A549 treated with AZD9567 at 1 μM for 4 hours (cell line): Measurements from ENCODE around the gene SAMD9L. TPM values are rescaled to one million over a fixed set of nuclear protein-coding genes. Genes with fewer than 3 reads are reported as not detected.

ENCODE experiments used
- total RNA-seq: library from RNA; stranded (reverse); fragments of 200-300 nt; extraction: Qiagen RNA extraction; gene quantifications from 5 replicates; pipeline ENCODE4 v1.2.3, GENCODE V29; 2022; ENCODE audit not compliant: insufficient read depth

Gene SAMD9L
- total RNA-seq = 0.35 to 0.54 TPM (median 0.47 TPM) in 4 of 5 replicates, not detected in the other

GRCh38 chr7:93148144-93148543 is at the start of gene SAMD9L:
TSS of gene SAMD9L (minus strand) at chr7:93148385. CDS start at chr7:93135971, 12,414 bp downstream.

GRCh38 chr7:93117852-93118530 is 30.2 kb downstream of the SAMD9L start, which contains the start of gene SAMD9:
TSS of gene SAMD9 (minus strand) at chr7:93117979. CDS start at chr7:93106097, 11,882 bp downstream.

Other genes starting within 250 kb of the SAMD9L start
- gene SAMD9, start 30.4 kb downstream of the SAMD9L start, total RNA-seq = 2.2 to 4.0 TPM (median 3.1 TPM) in 5 replicates
- not detected in 5 replicates for gene HEPACAM2, start 78.1 kb upstream of the SAMD9L start, total RNA-seq
- 4.5 to 7.1 TPM (median 5.3 TPM) in 5 replicates for gene VPS50, start 84.0 kb upstream of the SAMD9L start, total RNA-seq